ENCODE measurements around the gene ZNF654.

GRCh38 chr3:88058306-88058580 lies 812 bp upstream of the ZNF654 start:
- TF ChIP-seq, protein P1, sequence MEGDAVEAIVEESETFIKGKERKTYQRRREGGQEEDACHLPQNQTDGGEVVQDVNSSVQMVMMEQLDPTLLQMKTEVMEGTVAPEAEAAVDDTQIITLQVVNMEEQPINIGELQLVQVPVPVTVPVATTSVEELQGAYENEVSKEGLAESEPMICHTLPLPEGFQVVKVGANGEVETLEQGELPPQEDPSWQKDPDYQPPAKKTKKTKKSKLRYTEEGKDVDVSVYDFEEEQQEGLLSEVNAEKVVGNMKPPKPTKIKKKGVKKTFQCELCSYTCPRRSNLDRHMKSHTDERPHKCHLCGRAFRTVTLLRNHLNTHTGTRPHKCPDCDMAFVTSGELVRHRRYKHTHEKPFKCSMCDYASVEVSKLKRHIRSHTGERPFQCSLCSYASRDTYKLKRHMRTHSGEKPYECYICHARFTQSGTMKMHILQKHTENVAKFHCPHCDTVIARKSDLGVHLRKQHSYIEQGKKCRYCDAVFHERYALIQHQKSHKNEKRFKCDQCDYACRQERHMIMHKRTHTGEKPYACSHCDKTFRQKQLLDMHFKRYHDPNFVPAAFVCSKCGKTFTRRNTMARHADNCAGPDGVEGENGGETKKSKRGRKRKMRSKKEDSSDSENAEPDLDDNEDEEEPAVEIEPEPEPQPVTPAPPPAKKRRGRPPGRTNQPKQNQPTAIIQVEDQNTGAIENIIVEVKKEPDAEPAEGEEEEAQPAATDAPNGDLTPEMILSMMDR (IDR thresholded peaks at IDR 0.05 in 8 of 11, conservative IDR thresholded peaks at IDR 0.05 in 3 of 11), result no peak
- TF ChIP-seq POLR2A (IDR thresholded peaks at IDR 0.05) (no peak), POLR2AphosphoS5 (IDR thresholded peaks at IDR 0.05) (no peak)

Measured in spleen (tissue), 7 donors.